GM19468 (cell line): ENCODE data around the gene IQSEC1.
"Not testable (repeated sequence)": the region's sequence is repeated elsewhere in the genome, so short reads cannot be mapped to it uniquely, and the experiment has no call there.

Source experiments
- ATAC-seq: cut with Tn5 transposase; IDR thresholded peaks from one replicate; pipeline ENCODE4 v1.9.1; 2021; ENCODE audit warnings: mild to moderate bottlenecking, moderate library complexity, moderate number of reproducible peaks; ENCODE audit not compliant: unreplicated experiment; ENCODE audit errors: extremely low read depth

IQSEC1 gene

GRCh38 chr3:12868039-12869034, 204.9 kb downstream of the IQSEC1 start:
- no peak for ATAC-seq

GRCh38 chr3:12866836-12867235, 206.4 kb downstream of the IQSEC1 start:
- no peak for ATAC-seq

GRCh38 chr3:12865271-12865670, 208.0 kb downstream of the IQSEC1 start:
- no peak for ATAC-seq

- no peak for ATAC-seq
Observed at GRCh38 chr3:12862387-12862786, 210.8 kb downstream of the IQSEC1 start.

- no peak for ATAC-seq
Observed at GRCh38 chr3:12861611-12862010, 211.6 kb downstream of the IQSEC1 start.

- no peak for ATAC-seq
Observed at GRCh38 chr3:12859840-12860239, 213.4 kb downstream of the IQSEC1 start.

- no peak for ATAC-seq
Observed at GRCh38 chr3:12856626-12857025, 216.6 kb downstream of the IQSEC1 start.

- ATAC-seq: no peak
Observed at GRCh38 chr3:12854565-12854964, 218.7 kb downstream of the IQSEC1 start.

GRCh38 chr3:12853847-12854246, 219.4 kb downstream of the IQSEC1 start:
- not testable (repeated sequence) for ATAC-seq

GRCh38 chr3:12852201-12852600, 221.0 kb downstream of the IQSEC1 start:
- ATAC-seq: no peak
